ENCODE measurements around the gene PRADC1. TPM values are rescaled to one million over a fixed set of nuclear protein-coding genes. Genes with fewer than 3 reads are reported as not detected.

PRADC1 gene
- total and polyA plus RNA-seq, 2 donors (not counting 1 experiment from before 2014, with no cell fraction given): 2.3 to 4.6 TPM

DNA sequence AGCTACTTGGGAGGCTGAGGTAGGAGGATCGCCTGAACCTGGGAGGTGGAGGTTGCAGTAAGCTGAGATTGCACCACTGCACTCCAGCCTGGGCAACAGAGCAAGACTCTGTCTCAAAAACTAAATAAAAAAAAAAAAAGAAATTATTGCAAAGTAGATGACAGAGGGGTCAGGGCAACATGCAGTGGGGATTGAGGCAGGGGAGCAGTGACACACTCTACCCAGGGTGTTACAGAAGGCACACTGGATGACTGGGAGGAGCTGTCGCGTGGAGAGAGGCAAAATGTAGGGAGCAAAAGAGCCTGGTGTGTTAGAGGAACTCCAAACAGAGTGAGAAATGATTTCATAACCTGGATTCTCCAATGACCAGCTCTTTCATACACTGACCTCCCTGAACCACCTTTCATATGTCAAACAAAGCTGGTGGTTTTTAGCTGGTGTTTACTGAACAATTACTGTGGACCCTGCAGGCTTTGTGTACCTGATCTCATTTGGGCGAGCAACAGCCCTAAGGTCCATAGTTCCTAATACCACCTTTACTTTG, 29.1 kb upstream of the PRADC1 start:
- H3K4me1 ChIP-seq (ENCODE audit: control insufficient read depth in 2 of 2, insufficient read depth in 2 of 2, low read length in 2 of 2): no peaks in the 10 kb centered on the region
- H3K9me3 ChIP-seq (ENCODE audit: control extremely low read depth in 1 of 3, control insufficient read depth in 2 of 3, insufficient read depth in 1 of 3, low read length in 2 of 3): no peaks in the 10 kb centered on the region
- H4K20me1 ChIP-seq (ENCODE audit: control insufficient read depth, insufficient read depth, low read length, poor library complexity, severe bottlenecking): no peaks in the 10 kb centered on the region
- no peak overlapping the region for H2AFZ ChIP-seq (ENCODE audit: insufficient read depth, low read depth, low read length, poor library complexity, severe bottlenecking)
- H3K4me2 ChIP-seq (replicated peaks; ENCODE audit: low read depth, low read length, poor library complexity, severe bottlenecking): no peak overlapping the region
- intact Hi-C loops (cut with micrococcal nuclease): no loop called here
- H3K27ac ChIP-seq (ENCODE audit: low read length in 2 of 2): no peak overlapping the region
- no peak overlapping the region for H3K27ac Mint-ChIP-seq
- no peaks in the 10 kb centered on the region for H3K9me3 Mint-ChIP-seq (ENCODE audit: insufficient read depth)
- no peak for DNase-seq
- no peak overlapping the region for H3K9ac ChIP-seq (ENCODE audit: low read length)
- peaks cover 4% of the 10 kb centered on the region for H3K4me1 Mint-ChIP-seq
- no peak overlapping the region for H3K4me3 Mint-ChIP-seq
- ChIA-PET POLR2A (no interaction called here), CTCF (interaction anchor here (0.6 kb wide), 1 partner anchor 1495 kb away, joined by 3 read pairs; no protein-coding TSS in a partner anchor)
- TF ChIP-seq, protein P1, sequence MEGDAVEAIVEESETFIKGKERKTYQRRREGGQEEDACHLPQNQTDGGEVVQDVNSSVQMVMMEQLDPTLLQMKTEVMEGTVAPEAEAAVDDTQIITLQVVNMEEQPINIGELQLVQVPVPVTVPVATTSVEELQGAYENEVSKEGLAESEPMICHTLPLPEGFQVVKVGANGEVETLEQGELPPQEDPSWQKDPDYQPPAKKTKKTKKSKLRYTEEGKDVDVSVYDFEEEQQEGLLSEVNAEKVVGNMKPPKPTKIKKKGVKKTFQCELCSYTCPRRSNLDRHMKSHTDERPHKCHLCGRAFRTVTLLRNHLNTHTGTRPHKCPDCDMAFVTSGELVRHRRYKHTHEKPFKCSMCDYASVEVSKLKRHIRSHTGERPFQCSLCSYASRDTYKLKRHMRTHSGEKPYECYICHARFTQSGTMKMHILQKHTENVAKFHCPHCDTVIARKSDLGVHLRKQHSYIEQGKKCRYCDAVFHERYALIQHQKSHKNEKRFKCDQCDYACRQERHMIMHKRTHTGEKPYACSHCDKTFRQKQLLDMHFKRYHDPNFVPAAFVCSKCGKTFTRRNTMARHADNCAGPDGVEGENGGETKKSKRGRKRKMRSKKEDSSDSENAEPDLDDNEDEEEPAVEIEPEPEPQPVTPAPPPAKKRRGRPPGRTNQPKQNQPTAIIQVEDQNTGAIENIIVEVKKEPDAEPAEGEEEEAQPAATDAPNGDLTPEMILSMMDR (IDR thresholded peaks at IDR 0.05): no peak
- TF ChIP-seq EZH2 (IDR thresholded peaks at IDR 0.05; ENCODE audit: borderline replicate concordance, insufficient read depth, low read depth, low read length, poor library complexity, severe bottlenecking): no peak
- peaks cover 0 to 34% of the 10 kb centered on the region in 2 experiments for H3K36me3 ChIP-seq (replicated peaks in 1 of 2; ENCODE audit: control extremely low read depth in 1 of 2, control insufficient read depth in 1 of 2, extremely low read depth in 1 of 2, insufficient read depth in 2 of 2, low read length in 1 of 2)
- WGBS (ENCODE audit: insufficient coverage): 100% methylated on average over 3 of the region's 4 CpGs
- no peak for ATAC-seq (ENCODE audit: low read depth)
- no peaks in the 10 kb centered on the region for H3K27me3 ChIP-seq (replicated peaks in 1 of 4; ENCODE audit: control extremely low read depth in 1 of 4, control insufficient read depth in 3 of 4, insufficient read depth in 4 of 4, low read length in 3 of 4)
- no peaks in the 10 kb centered on the region for H3K27me3 Mint-ChIP-seq
- no peak overlapping the region for H3K4me3 ChIP-seq (ENCODE audit: control extremely low read depth in 1 of 5, extremely low read depth in 1 of 5, insufficient read depth in 1 of 5, low read depth in 2 of 5, low read length in 4 of 5)
- H3K79me2 ChIP-seq (ENCODE audit: control insufficient read depth, insufficient read depth, low read length): peaks cover 8% of the 10 kb centered on the region

DNA sequence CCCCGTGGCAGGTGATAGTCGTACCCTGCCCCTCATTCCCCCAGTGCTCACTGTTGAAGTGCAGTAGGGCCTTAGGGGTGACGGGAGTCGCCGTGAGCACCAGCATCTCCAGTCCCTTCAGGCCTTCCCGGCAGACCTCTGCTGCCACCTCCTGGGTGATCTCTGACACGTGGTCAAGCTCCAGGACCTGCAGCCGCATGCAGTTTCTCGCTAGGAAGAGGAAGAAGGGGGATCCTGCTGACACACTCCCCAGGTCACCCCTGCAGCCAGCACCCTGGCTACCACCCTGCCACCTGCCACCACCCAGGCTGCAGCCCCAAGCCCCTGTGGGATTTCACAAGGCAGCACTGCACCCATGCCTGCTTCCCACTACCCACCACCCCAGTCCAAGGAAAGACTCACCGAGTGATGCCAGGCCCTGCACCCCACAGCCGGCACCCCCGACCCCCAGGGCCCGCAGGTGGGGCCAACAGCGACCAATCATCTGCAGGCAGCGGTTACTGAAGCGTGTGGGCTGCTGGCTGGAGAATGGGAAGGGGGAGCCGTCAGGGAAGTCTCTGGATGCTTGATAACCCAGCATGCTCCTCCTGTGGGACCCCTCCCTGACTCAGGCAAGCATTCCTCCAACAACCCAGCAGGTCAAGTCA, 27.4 kb upstream of the PRADC1 start:
- DNase-seq: no peak
- POLR2A ChIA-PET: no interaction called here

More for the DNA sequence above, 27.4 kb upstream of the PRADC1 start:
- Mint-ChIP-seq H3K27me3 (no peaks in the 10 kb centered on the region), H3K4me3 (no peak overlapping the region), H3K9me3 (ENCODE audit: insufficient read depth) (no peaks in the 10 kb centered on the region), H3K27ac (no peak overlapping the region), H3K4me1 (no peaks in the 10 kb centered on the region)
- Histone ChIP-seq H3K27me3 (replicated peaks in 1 of 4; ENCODE audit: control extremely low read depth in 1 of 4, control insufficient read depth in 3 of 4, insufficient read depth in 4 of 4, low read length in 3 of 4) (no peaks in the 10 kb centered on the region), H3K27ac (ENCODE audit: low read length in 2 of 2) (no peak overlapping the region), H3K4me1 (ENCODE audit: control insufficient read depth in 2 of 2, insufficient read depth in 2 of 2, low read length in 2 of 2) (no peaks in the 10 kb centered on the region), H3K79me2 (ENCODE audit: control insufficient read depth, insufficient read depth, low read length) (no peaks in the 10 kb centered on the region), H3K9me3 (ENCODE audit: control extremely low read depth in 1 of 3, control insufficient read depth in 2 of 3, insufficient read depth in 1 of 3, low read length in 2 of 3) (no peaks in the 10 kb centered on the region), H2AFZ (ENCODE audit: insufficient read depth, low read depth, low read length, poor library complexity, severe bottlenecking) (no peak overlapping the region), H3K36me3 (replicated peaks in 1 of 2; ENCODE audit: control extremely low read depth in 1 of 2, control insufficient read depth in 1 of 2, extremely low read depth in 1 of 2, insufficient read depth in 2 of 2, low read length in 1 of 2) (peaks cover 0 to 30% of the 10 kb centered on the region in 2 experiments), H3K9ac (ENCODE audit: low read length) (no peak overlapping the region), H3K4me2 (replicated peaks; ENCODE audit: low read depth, low read length, poor library complexity, severe bottlenecking) (no peak overlapping the region), H4K20me1 (ENCODE audit: control insufficient read depth, insufficient read depth, low read length, poor library complexity, severe bottlenecking) (no peaks in the 10 kb centered on the region), H3K4me3 (ENCODE audit: control extremely low read depth in 1 of 5, extremely low read depth in 1 of 5, insufficient read depth in 1 of 5, low read depth in 2 of 5, low read length in 4 of 5) (no peak overlapping the region)
- no peak for TF ChIP-seq EZH2 (IDR thresholded peaks at IDR 0.05; ENCODE audit: borderline replicate concordance, insufficient read depth, low read depth, low read length, poor library complexity, severe bottlenecking)
- TF ChIP-seq, protein P1 (IDR thresholded peaks at IDR 0.05): no peak
- ATAC-seq (ENCODE audit: low read depth): no peak
- intact Hi-C loops (cut with micrococcal nuclease): no loop called here
- CTCF ChIA-PET: no interaction called here
- WGBS (ENCODE audit: insufficient coverage): 91% methylated on average over 16 of the region's 17 CpGs

Measured in B cell (primary cell).